HEK293 (cell line): ENCODE results near the gene NDUFB10.

Experiments
- CTCF ChIA-PET: fragments of 350-600 bp; formaldehyde crosslinking; extraction: SDS; loops from one replicate; lab custom pipeline; 2021; ENCODE audit warnings: antibody characterized with exemption; lab: Yijun Ruan, JAX
- POLR2A ChIA-PET: fragments of 300-600 bp; formaldehyde crosslinking; extraction: SDS; loops from one replicate; lab custom pipeline; 2020; ENCODE audit warnings: antibody characterized with exemption, inconsistent platforms; lab: Yijun Ruan, JAX
- H3K27ac ChIP-seq: fragments of 200-500 bp; sonication (Bioruptor generic); 2 replicates; pipeline ENCODE4 v1.5.1; 2014; ENCODE audit warnings: low read depth, low read length, control low read depth, inconsistent platforms; ENCODE audit errors: extremely low read depth
- H3K36me3 ChIP-seq, 2 experiments: fragments of 200-500 bp in 1 of 2; sonication (Bioruptor generic) in 1 of 2; 1 replicate in 1 of 2; 2 replicates in 1 of 2; pipeline ENCODE4 v1.5.1; 2014 to 2017; ENCODE audit warnings: inconsistent platforms in 2 of 2, low read length in 2 of 2; ENCODE audit not compliant: control insufficient read depth in 2 of 2, insufficient read depth in 1 of 2
- H3K4me1 ChIP-seq: fragments of 200-500 bp; sonication (Bioruptor generic); 2 replicates; pipeline ENCODE4 v1.5.1; 2014; ENCODE audit warnings: mild to moderate bottlenecking, low read length, inconsistent platforms; ENCODE audit not compliant: control insufficient read depth, insufficient read depth
- H3K4me3 ChIP-seq: 2 replicates; pipeline ENCODE4 v1.5.1; 2011; ENCODE audit warnings: low read depth, mild to moderate bottlenecking, control low read depth, low read length, moderate library complexity
- H3K9me3 ChIP-seq: fragments of 200-500 bp; sonication (Bioruptor generic); 2 replicates; pipeline ENCODE4 v1.5.1; 2014; ENCODE audit warnings: low read depth, low read length, inconsistent platforms; ENCODE audit not compliant: control insufficient read depth, insufficient read depth
- KLF9 ChIP-seq: fragments of 450-650 bp; formaldehyde crosslinking; IDR thresholded peaks from 2 replicates; pipeline ENCODE4 v1.5.1; 2016; ENCODE audit warnings: missing biosample characterization, missing genetic modification characterization, low read depth
- TRIM28 ChIP-seq: IDR thresholded peaks from 2 replicates; pipeline ENCODE4 v1.6.1; 2011; ENCODE audit warnings: low read length, control low read depth, borderline replicate concordance
- WT1 ChIP-seq: fragments of 450-650 bp; formaldehyde crosslinking; IDR thresholded peaks from 2 replicates; pipeline ENCODE4 v1.5.1; 2016; ENCODE audit warnings: missing biosample characterization, missing genetic modification characterization
- ZBTB21 ChIP-seq: fragments of 450-650 bp; formaldehyde crosslinking; IDR thresholded peaks from 2 replicates; pipeline ENCODE4 v1.5.1; 2017; ENCODE audit warnings: missing biosample characterization, missing genetic modification characterization
- ZBTB48 ChIP-seq: fragments of 450-650 bp; formaldehyde crosslinking; IDR thresholded peaks from 2 replicates; pipeline ENCODE4 v1.5.1; 2016; ENCODE audit warnings: missing biosample characterization, missing genetic modification characterization
- ZFHX2 ChIP-seq: fragments of 450-650 bp; formaldehyde crosslinking; conservative IDR thresholded peaks from 2 replicates; pipeline ENCODE4 v1.5.1; 2016; ENCODE audit warnings: missing biosample characterization, missing genetic modification characterization
- ZFP37 ChIP-seq: fragments of 450-650 bp; formaldehyde crosslinking; IDR thresholded peaks from 2 replicates; pipeline ENCODE4 v1.5.1; 2016; ENCODE audit warnings: missing biosample characterization, missing genetic modification characterization
- ZIC2 ChIP-seq: fragments of 450-650 bp; formaldehyde crosslinking; IDR thresholded peaks from 2 replicates; pipeline ENCODE4 v1.5.1; 2016; ENCODE audit warnings: missing biosample characterization, missing genetic modification characterization
- ZNF114 ChIP-seq: fragments of 450-650 bp; formaldehyde crosslinking; IDR thresholded peaks from 2 replicates; pipeline ENCODE4 v1.5.0; 2017; ENCODE audit warnings: missing biosample characterization, missing genetic modification characterization
- ZNF146 ChIP-seq: fragments of 450-650 bp; formaldehyde crosslinking; IDR thresholded peaks from 2 replicates; pipeline ENCODE4 v1.5.1; 2016; ENCODE audit warnings: missing biosample characterization, missing genetic modification characterization
- ZNF24 ChIP-seq: fragments of 450-650 bp; formaldehyde crosslinking; IDR thresholded peaks from 2 replicates; pipeline ENCODE4 v1.5.1; 2016; ENCODE audit warnings: missing biosample characterization, missing genetic modification characterization
- ZNF341 ChIP-seq: fragments of 450-650 bp; formaldehyde crosslinking; IDR thresholded peaks from 2 replicates; pipeline ENCODE4; 2016; ENCODE audit warnings: low read depth, missing biosample characterization, missing genetic modification characterization
- ZNF391 ChIP-seq: fragments of 450-650 bp; formaldehyde crosslinking; IDR thresholded peaks from 2 replicates; pipeline ENCODE4 v1.5.1; 2016; ENCODE audit warnings: low read depth, missing biosample characterization, missing genetic modification characterization, borderline replicate concordance
- ZNF48 ChIP-seq: fragments of 450-650 bp; formaldehyde crosslinking; IDR thresholded peaks from 2 replicates; pipeline ENCODE4 v1.5.1; 2016; ENCODE audit warnings: missing biosample characterization, missing genetic modification characterization
- ZNF510 ChIP-seq: fragments of 450-650 bp; formaldehyde crosslinking; IDR thresholded peaks from 2 replicates; pipeline ENCODE4 v1.5.1; 2018; ENCODE audit warnings: mild to moderate bottlenecking, missing genetic modification characterization, missing biosample characterization; ENCODE audit not compliant: insufficient replicate concordance
- ZNF544 ChIP-seq: fragments of 450-650 bp; formaldehyde crosslinking; IDR thresholded peaks from 2 replicates; pipeline ENCODE4 v1.5.0; 2017; ENCODE audit warnings: missing biosample characterization, missing genetic modification characterization
- ZNF549 ChIP-seq: fragments of 450-650 bp; IDR thresholded peaks from 2 replicates; pipeline ENCODE4 v1.5.1; 2018; ENCODE audit warnings: missing biosample characterization, missing genetic modification characterization, mild to moderate bottlenecking, inconsistent platforms, moderate library complexity
- ZNF701 ChIP-seq: fragments of 450-650 bp; formaldehyde crosslinking; IDR thresholded peaks from 2 replicates; pipeline ENCODE4 v1.5.1; 2016; ENCODE audit warnings: missing biosample characterization, missing genetic modification characterization
- ZNF76 ChIP-seq: fragments of 450-650 bp; formaldehyde crosslinking; IDR thresholded peaks from 2 replicates; pipeline ENCODE4; 2016; ENCODE audit warnings: low read depth, missing biosample characterization, missing genetic modification characterization, borderline replicate concordance
- ZNF776 ChIP-seq: fragments of 450-650 bp; formaldehyde crosslinking; IDR thresholded peaks from 2 replicates; pipeline ENCODE4 v1.5.0; 2017; ENCODE audit warnings: missing biosample characterization, missing genetic modification characterization, borderline replicate concordance
- ZNF785 ChIP-seq: fragments of 450-650 bp; formaldehyde crosslinking; IDR thresholded peaks from 2 replicates; pipeline ENCODE4 v1.5.1; 2016; ENCODE audit warnings: missing biosample characterization, missing genetic modification characterization
- ZSCAN16 ChIP-seq: fragments of 450-650 bp; formaldehyde crosslinking; IDR thresholded peaks from 2 replicates; pipeline ENCODE4 v1.5.1; 2016; ENCODE audit warnings: missing biosample characterization, missing genetic modification characterization
- TF ChIP-seq, protein P1 (sequence below): fragments of 450-650 bp; formaldehyde crosslinking; IDR thresholded peaks from 2 replicates; pipeline ENCODE4 v1.5.1; 2016; ENCODE audit warnings: missing biosample characterization, missing genetic modification characterization
- TF ChIP-seq, protein P2 (sequence below): fragments of 450-650 bp; formaldehyde crosslinking; IDR thresholded peaks from 2 replicates; pipeline ENCODE4 v1.5.1; 2016; ENCODE audit warnings: missing biosample characterization, missing genetic modification characterization
- TF ChIP-seq, protein P3 (sequence below): fragments of 450-650 bp; formaldehyde crosslinking; IDR thresholded peaks from 2 replicates; pipeline ENCODE4 v1.5.1; 2016; ENCODE audit warnings: missing biosample characterization, missing genetic modification characterization
- TF ChIP-seq, protein P4 (sequence below): fragments of 450-650 bp; formaldehyde crosslinking; IDR thresholded peaks from 2 replicates; pipeline ENCODE4 v1.5.1; 2017; ENCODE audit warnings: missing biosample characterization, missing genetic modification characterization

The NDUFB10 gene

DNA sequence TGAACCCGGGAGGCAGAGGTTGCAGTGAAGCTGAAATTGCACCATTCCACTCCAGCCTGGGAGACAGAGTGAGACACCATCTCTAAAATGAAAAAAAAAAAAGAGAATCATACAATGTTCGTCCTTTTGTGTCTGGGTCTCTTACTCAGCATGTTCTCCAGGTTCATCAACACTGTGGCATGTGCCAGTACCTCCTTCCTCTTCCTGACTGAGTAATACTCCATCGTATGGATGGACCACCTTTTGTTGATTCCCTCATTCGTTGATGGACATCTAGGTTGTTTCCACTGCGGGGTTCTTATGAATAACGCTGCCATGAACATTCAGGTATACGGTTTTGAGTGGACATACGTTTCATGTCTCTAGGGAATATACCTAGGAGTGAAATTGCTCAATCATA is 37.0 kb upstream of the NDUFB10 start:
- Histone ChIP-seq H3K4me3 (no peak overlapping the region), H3K27ac (no peak overlapping the region), H3K36me3 (no peaks in the 10 kb centered on the region), H3K4me1 (no peaks in the 10 kb centered on the region; the same call in 1 of the 2 replicates), H3K9me3 (no peaks in the 10 kb centered on the region)
- TF ChIP-seq ZBTB21 (tag by site-specific recombination), result no peak
- TF ChIP-seq ZNF544 (tag by site-specific recombination), result no peak
- peak; percentile 92 for TF ChIP-seq ZNF146 (tag by site-specific recombination)
- TF ChIP-seq ZNF24 (tag by site-specific recombination), result no peak
- TF ChIP-seq, protein P1, sequence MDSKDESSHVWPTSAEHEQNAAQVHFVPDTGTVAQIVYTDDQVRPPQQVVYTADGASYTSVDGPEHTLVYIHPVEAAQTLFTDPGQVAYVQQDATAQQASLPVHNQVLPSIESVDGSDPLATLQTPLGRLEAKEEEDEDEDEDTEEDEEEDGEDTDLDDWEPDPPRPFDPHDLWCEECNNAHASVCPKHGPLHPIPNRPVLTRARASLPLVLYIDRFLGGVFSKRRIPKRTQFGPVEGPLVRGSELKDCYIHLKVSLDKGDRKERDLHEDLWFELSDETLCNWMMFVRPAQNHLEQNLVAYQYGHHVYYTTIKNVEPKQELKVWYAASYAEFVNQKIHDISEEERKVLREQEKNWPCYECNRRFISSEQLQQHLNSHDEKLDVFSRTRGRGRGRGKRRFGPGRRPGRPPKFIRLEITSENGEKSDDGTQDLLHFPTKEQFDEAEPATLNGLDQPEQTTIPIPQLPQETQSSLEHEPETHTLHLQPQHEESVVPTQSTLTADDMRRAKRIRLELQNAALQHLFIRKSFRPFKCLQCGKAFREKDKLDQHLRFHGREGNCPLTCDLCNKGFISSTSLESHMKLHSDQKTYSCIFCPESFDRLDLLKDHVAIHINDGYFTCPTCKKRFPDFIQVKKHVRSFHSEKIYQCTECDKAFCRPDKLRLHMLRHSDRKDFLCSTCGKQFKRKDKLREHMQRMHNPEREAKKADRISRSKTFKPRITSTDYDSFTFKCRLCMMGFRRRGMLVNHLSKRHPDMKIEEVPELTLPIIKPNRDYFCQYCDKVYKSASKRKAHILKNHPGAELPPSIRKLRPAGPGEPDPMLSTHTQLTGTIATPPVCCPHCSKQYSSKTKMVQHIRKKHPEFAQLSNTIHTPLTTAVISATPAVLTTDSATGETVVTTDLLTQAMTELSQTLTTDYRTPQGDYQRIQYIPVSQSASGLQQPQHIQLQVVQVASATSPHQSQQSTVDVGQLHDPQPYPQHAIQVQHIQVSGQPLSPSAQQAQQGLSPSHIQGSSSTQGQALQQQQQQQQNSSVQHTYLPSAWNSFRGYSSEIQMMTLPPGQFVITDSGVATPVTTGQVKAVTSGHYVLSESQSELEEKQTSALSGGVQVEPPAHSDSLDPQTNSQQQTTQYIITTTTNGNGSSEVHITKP, result no peak
- 0 out of 2 replicates have a peak, but pooled peaks have one; percentile 0 for TF ChIP-seq TRIM28
- TF ChIP-seq WT1, result no peak
- no peak for TF ChIP-seq ZNF510 (tag by site-specific recombination)
- TF ChIP-seq ZSCAN16 (tag by site-specific recombination), result no peak
- TF ChIP-seq ZNF785 (tag by site-specific recombination), result no peak
- POLR2A ChIA-PET, result interaction anchor here (0.6 kb wide), 1 partner anchor 100 kb away, joined by 3 read pairs; no protein-coding TSS in a partner anchor
- CTCF ChIA-PET, result interaction anchor here (0.7 to 1.7 kb wide), 3 partner anchors 14 to 221 kb away, joined by 3 to 6 read pairs (median 4); no protein-coding TSS in a partner anchor

DNA sequence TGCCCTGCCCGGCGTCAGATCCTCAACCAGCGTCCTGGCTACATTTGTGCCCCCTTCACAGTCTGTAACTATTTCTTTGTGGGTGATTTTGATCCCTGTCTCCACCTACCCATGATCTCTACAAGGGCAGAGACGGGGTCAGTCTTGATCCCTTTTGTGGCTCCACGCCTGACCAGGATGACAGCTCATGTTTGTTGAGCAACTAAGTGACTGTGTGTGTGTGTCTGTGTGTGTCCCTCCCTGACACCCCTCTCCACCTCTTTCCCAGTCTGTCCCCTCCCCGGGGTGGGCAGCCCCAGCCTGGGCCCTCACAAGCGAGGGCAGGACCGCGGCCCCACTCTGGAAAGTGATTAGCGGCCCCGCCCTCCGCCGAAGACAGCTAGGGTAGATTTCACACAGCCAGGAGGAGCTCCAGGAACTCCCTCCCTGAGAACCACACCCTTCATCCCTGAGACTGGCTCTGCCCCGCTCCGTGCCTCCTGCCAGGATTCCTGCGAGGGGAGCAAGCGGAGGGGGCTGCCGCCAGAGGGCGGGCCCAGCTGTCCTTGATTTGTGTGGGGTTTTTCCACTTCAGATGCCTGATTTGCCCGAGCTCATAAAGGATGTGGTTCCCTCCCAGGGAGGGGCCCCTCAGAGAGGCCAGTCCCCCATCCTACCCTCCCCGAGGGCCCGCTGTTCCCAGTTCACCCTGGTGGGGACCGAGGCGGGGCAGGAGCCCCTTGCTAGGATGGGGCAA is 35.9 kb upstream of the NDUFB10 start:
- no peaks in the 10 kb centered on the region; the same call in 1 of the 2 replicates for H3K4me1 ChIP-seq
- no peaks in the 10 kb centered on the region for H3K36me3 ChIP-seq
- no peak overlapping the region for H3K4me3 ChIP-seq
- H3K27ac ChIP-seq, result no peak overlapping the region; the same call in 1 of the 2 replicates
- POLR2A ChIA-PET, result interaction anchor here (0.8 to 1.7 kb wide), 8 partner anchors 14 to 232 kb away, joined by 3 to 14 read pairs (median 4); partner anchors contain the start of genes MAPK8IP3, MSRB1, NUBP2 and RPS2
- H3K9me3 ChIP-seq, result no peaks in the 10 kb centered on the region
- CTCF ChIA-PET, result interaction anchor here (0.6 to 2.0 kb wide), 29 partner anchors 9 to 677 kb away, joined by 3 to 14 read pairs (median 4); partner anchors contain the start of gene FAHD1
- TF ChIP-seq ZNF76 (tag by site-specific recombination) (no peak), ZNF48 (tag by site-specific recombination) (no peak), ZIC2 (tag by site-specific recombination) (peak; percentile 84), KLF9 (tag by site-specific recombination) (peak; percentile 79), ZFHX2 (no peak), ZNF341 (tag by site-specific recombination) (peak; percentile 91), ZFP37 (tag by site-specific recombination) (no peak), ZNF701 (no peak), ZNF549 (tag by site-specific recombination) (no peak), ZNF776 (tag by site-specific recombination) (no peak), ZNF391 (tag by site-specific recombination) (no peak), ZBTB48 (tag by site-specific recombination) (peak; percentile 33), ZNF114 (tag by site-specific recombination) (no peak)
- TF ChIP-seq, protein P2, sequence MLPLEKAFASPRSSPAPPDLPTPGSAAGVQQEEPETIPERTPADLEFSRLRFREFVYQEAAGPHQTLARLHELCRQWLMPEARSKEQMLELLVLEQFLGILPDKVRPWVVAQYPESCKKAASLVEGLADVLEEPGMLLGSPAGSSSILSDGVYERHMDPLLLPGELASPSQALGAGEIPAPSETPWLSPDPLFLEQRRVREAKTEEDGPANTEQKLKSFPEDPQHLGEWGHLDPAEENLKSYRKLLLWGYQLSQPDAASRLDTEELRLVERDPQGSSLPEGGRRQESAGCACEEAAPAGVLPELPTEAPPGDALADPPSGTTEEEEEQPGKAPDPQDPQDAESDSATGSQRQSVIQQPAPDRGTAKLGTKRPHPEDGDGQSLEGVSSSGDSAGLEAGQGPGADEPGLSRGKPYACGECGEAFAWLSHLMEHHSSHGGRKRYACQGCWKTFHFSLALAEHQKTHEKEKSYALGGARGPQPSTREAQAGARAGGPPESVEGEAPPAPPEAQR (tag by site-specific recombination), result no peak
- TF ChIP-seq, protein P3, sequence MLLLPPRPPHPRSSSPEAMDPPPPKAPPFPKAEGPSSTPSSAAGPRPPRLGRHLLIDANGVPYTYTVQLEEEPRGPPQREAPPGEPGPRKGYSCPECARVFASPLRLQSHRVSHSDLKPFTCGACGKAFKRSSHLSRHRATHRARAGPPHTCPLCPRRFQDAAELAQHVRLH (tag by site-specific recombination), result no peak
- TF ChIP-seq, protein P4, sequence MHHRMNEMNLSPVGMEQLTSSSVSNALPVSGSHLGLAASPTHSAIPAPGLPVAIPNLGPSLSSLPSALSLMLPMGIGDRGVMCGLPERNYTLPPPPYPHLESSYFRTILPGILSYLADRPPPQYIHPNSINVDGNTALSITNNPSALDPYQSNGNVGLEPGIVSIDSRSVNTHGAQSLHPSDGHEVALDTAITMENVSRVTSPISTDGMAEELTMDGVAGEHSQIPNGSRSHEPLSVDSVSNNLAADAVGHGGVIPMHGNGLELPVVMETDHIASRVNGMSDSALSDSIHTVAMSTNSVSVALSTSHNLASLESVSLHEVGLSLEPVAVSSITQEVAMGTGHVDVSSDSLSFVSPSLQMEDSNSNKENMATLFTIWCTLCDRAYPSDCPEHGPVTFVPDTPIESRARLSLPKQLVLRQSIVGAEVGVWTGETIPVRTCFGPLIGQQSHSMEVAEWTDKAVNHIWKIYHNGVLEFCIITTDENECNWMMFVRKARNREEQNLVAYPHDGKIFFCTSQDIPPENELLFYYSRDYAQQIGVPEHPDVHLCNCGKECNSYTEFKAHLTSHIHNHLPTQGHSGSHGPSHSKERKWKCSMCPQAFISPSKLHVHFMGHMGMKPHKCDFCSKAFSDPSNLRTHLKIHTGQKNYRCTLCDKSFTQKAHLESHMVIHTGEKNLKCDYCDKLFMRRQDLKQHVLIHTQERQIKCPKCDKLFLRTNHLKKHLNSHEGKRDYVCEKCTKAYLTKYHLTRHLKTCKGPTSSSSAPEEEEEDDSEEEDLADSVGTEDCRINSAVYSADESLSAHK, result no peak
